Upper lobe of left lung (tissue), 6 donors: Measurements from ENCODE around the gene LGMN. TPM values are rescaled to one million over a fixed set of nuclear protein-coding genes. Genes with fewer than 3 reads are reported as not detected.

Experiments
- ATAC-seq, 2 donors: fragments of 200-7000 bp; cut with Tn5 transposase; one replicate each; pipeline ENCODE4 v1.9.1; 2022; ENCODE audit warnings: mild to moderate bottlenecking in 2 of 2, moderate library complexity in 2 of 2; ENCODE audit not compliant: low FRiP score in 2 of 2
- DNase-seq, 2 donors: peaks; one replicate each; pipeline ENCODE4 v3.0.0-alpha.2; 2019 to 2020
- H3K27ac ChIP-seq, 4 donors: fragments of 200-600 bp; sonication (generic); one replicate each; pipeline ENCODE4 v1.5.1; 2016 to 2019
- H3K27me3 ChIP-seq, 4 donors: fragments of 200-600 bp; sonication (generic); one replicate each; pipeline ENCODE4 v1.5.1; 2017 to 2019
- H3K36me3 ChIP-seq, 4 donors: fragments of 200-600 bp; sonication (generic); one replicate each; pipeline ENCODE4 v1.5.1; 2016 to 2019
- H3K4me1 ChIP-seq, 4 donors: fragments of 200-600 bp; sonication (generic); one replicate each; pipeline ENCODE4 v1.5.1; 2018 to 2019
- H3K4me3 ChIP-seq, 4 donors: fragments of 200-600 bp; sonication (generic); one replicate each; pipeline ENCODE4 v1.5.1; 2017 to 2019; ENCODE audit warnings: mild to moderate bottlenecking in 2 of 4, moderate library complexity in 1 of 4
- H3K9me3 ChIP-seq, 4 donors: fragments of 200-600 bp; sonication (generic); one replicate each; pipeline ENCODE4 v1.5.1; 2018 to 2019
- CTCF ChIP-seq, 6 experiments: fragments of 450-650 bp in 4 of 6; fragments of 200-600 bp in 2 of 6; sonication (generic) in 2 of 6; IDR thresholded peaks; one replicate each; pipeline ENCODE4 v1.5.1; 2016 to 2019; ENCODE audit warnings: antibody characterized with exemption in 6 of 6
- EP300 ChIP-seq, 4 donors: sonication (generic); formaldehyde crosslinking; IDR thresholded peaks; one replicate each; pipeline ENCODE4 v1.5.1; 2017; ENCODE audit warnings: antibody characterized with exemption in 4 of 4, control low read depth in 2 of 4
- POLR2A ChIP-seq, 4 donors: fragments of 450-650 bp; IDR thresholded peaks; one replicate each; pipeline ENCODE4 v1.5.1; 2016 to 2017; ENCODE audit warnings: antibody characterized with exemption in 4 of 4, mild to moderate bottlenecking in 2 of 4
- POLR2AphosphoS5 ChIP-seq, 2 donors: sonication (generic); formaldehyde crosslinking; IDR thresholded peaks; one replicate each; pipeline ENCODE4 v1.5.1; 2017; ENCODE audit warnings: antibody characterized with exemption in 2 of 2
- WGBS, 2 donors: methylation state at CpG; one replicate each; pipeline ENCODE4 v1.1.5; 2017 to 2018; 5-methylcytosine and 5-hydroxymethylcytosine counted together
- total RNA-seq, 6 donors: library from RNA; depleted of rRNA in 4 of 6; stranded (reverse); fragments of >200 nt in 4 of 6; gene quantifications; one replicate each; pipeline versions ENCODE4 v1.1.0 to v1.2.1, GENCODE V29; 2016 to 2021
- donor health status: DM: no; HTN: no; CAD: no; lungs with moderate emphysema.
- donor health status: DM: no; HTN: yes; CAD: no; lungs with severe emphysema.

LGMN gene
- total RNA-seq, 6 donors from 2014 or later, result 53.4 to 222 (median 123) TPM

GRCh38 chr14:92666251-92666650, 82.2 kb downstream of the LGMN start:
- peaks cover 0 to 29% (median 14%) of the 10 kb centered on the region in 4 donors for H3K4me1 ChIP-seq
- no peak for TF ChIP-seq POLR2A (IDR thresholded peaks at IDR 0.05)
- no peak for TF ChIP-seq EP300 (IDR thresholded peaks at IDR 0.05)
- TF ChIP-seq POLR2AphosphoS5 (IDR thresholded peaks at IDR 0.05), result no peak
- no peak for TF ChIP-seq CTCF (IDR thresholded peaks at IDR 0.05)
- H3K36me3 ChIP-seq, result peaks cover 0 to 43% (median 17%) of the 10 kb centered on the region in 4 donors
- WGBS, 2 donors, result 88 to 92% methylated on average over 4 to 9 of the region's 9 CpGs
- DNase-seq, result no peak
- H3K4me3 ChIP-seq, result no peak overlapping the region
- no peaks in the 10 kb centered on the region for H3K9me3 ChIP-seq
- ATAC-seq, result no peak
- no peaks in the 10 kb centered on the region for H3K27me3 ChIP-seq
- H3K27ac ChIP-seq, result peak overlapping the region; percentile 18 to 85 (median 68)

- H3K4me3 ChIP-seq, result no peak overlapping the region
- H3K27me3 ChIP-seq, result no peaks in the 10 kb centered on the region
- H3K27ac ChIP-seq, result peak overlapping the region; percentile 18 to 85 (median 68)
- 32 to 35% methylated on average over 8 of the region's 8 CpGs for WGBS, 2 donors
- H3K9me3 ChIP-seq, result no peaks in the 10 kb centered on the region
- DNase-seq, result no peak
- peak in 1 of 2 donors; percentile 62 for ATAC-seq
- TF ChIP-seq POLR2A (IDR thresholded peaks at IDR 0.05) (peak in 1 of 4 donors; percentile 60), POLR2AphosphoS5 (IDR thresholded peaks at IDR 0.05) (no peak)
- H3K36me3 ChIP-seq, result peaks cover 0 to 49% (median 22%) of the 10 kb centered on the region in 4 donors
- H3K4me1 ChIP-seq, result peaks cover 0 to 31% (median 16%) of the 10 kb centered on the region in 4 donors
Observed at GRCh38 chr14:92665661-92666110, 82.7 kb downstream of the LGMN start.

- Histone ChIP-seq H3K36me3 (peaks cover 2 to 66% (median 27%) of the 10 kb centered on the region in 4 donors), H3K27ac (peak overlapping the region in 2 of 4 donors; percentile 19 to 22), H3K4me1 (peaks cover 25 to 40% (median 35%) of the 10 kb centered on the region in 4 donors), H3K27me3 (no peaks in the 10 kb centered on the region), H3K4me3 (no peak overlapping the region), H3K9me3 (no peaks in the 10 kb centered on the region)
- ATAC-seq (no peak), DNase-seq (no peak)
- TF ChIP-seq EP300 (IDR thresholded peaks at IDR 0.05) (no peak), CTCF (IDR thresholded peaks at IDR 0.05) (no peak), POLR2AphosphoS5 (IDR thresholded peaks at IDR 0.05) (no peak), POLR2A (IDR thresholded peaks at IDR 0.05) (no peak)
- 88 to 89% methylated on average over 7 of the region's 7 CpGs for WGBS, 2 donors
Observed at GRCh38 chr14:92663049-92663448, 85.4 kb downstream of the LGMN start.

- Histone ChIP-seq H3K27me3 (no peaks in the 10 kb centered on the region), H3K4me1 (peaks cover 37 to 58% (median 48%) of the 10 kb centered on the region in 4 donors), H3K27ac (peak overlapping the region; percentile 76 to 96 (median 90)), H3K9me3 (no peaks in the 10 kb centered on the region), H3K4me3 (no peak overlapping the region), H3K36me3 (peaks cover 2 to 55% (median 23%) of the 10 kb centered on the region in 4 donors)
- WGBS, 2 donors, result 64 to 75% methylated on average over 3 of the region's 3 CpGs
- TF ChIP-seq EP300 (IDR thresholded peaks at IDR 0.05) (no peak), POLR2A (IDR thresholded peaks at IDR 0.05) (no peak), POLR2AphosphoS5 (IDR thresholded peaks at IDR 0.05) (no peak), CTCF (IDR thresholded peaks at IDR 0.05) (no peak)
- DNase-seq (no peak), ATAC-seq (no peak)
Observed at GRCh38 chr14:92660571-92660970, 87.9 kb downstream of the LGMN start.

GRCh38 chr14:92659765-92660561, 88.5 kb downstream of the LGMN start:
- H3K4me1 ChIP-seq, result peaks cover 37 to 64% (median 50%) of the 10 kb centered on the region in 4 donors
- no peaks in the 10 kb centered on the region for H3K27me3 ChIP-seq
- H3K4me3 ChIP-seq, result no peak overlapping the region
- ATAC-seq (peak; percentile 47 to 76), DNase-seq (peak in 1 of 2 donors; percentile 87)
- WGBS, 2 donors, result 68 to 71% methylated on average over 5 to 11 of the region's 11 CpGs
- H3K9me3 ChIP-seq, result no peaks in the 10 kb centered on the region
- peak overlapping the region; percentile 76 to 96 (median 90) for H3K27ac ChIP-seq
- TF ChIP-seq CTCF (IDR thresholded peaks at IDR 0.05), result no peak
- TF ChIP-seq POLR2AphosphoS5 (IDR thresholded peaks at IDR 0.05), result peak; percentile 81 to 94
- TF ChIP-seq POLR2A (IDR thresholded peaks at IDR 0.05), result peak in 2 of 4 donors; percentile 21 to 67
- peak in 3 of 4 donors; percentile 56 to 92 (median 79) for TF ChIP-seq EP300 (IDR thresholded peaks at IDR 0.05)
- peaks cover 2 to 55% (median 23%) of the 10 kb centered on the region in 4 donors for H3K36me3 ChIP-seq
